GM19452 (cell line): ENCODE data around the gene PLPP6.
"Not testable (repeated sequence)": the region's sequence is repeated elsewhere in the genome, so short reads cannot be mapped to it uniquely, and the experiment has no call there.

Source experiments
- ATAC-seq: cut with Tn5 transposase; IDR thresholded peaks from one replicate; pipeline ENCODE4 v1.9.1; 2021; ENCODE audit not compliant: unreplicated experiment

PLPP6 gene

DNA sequence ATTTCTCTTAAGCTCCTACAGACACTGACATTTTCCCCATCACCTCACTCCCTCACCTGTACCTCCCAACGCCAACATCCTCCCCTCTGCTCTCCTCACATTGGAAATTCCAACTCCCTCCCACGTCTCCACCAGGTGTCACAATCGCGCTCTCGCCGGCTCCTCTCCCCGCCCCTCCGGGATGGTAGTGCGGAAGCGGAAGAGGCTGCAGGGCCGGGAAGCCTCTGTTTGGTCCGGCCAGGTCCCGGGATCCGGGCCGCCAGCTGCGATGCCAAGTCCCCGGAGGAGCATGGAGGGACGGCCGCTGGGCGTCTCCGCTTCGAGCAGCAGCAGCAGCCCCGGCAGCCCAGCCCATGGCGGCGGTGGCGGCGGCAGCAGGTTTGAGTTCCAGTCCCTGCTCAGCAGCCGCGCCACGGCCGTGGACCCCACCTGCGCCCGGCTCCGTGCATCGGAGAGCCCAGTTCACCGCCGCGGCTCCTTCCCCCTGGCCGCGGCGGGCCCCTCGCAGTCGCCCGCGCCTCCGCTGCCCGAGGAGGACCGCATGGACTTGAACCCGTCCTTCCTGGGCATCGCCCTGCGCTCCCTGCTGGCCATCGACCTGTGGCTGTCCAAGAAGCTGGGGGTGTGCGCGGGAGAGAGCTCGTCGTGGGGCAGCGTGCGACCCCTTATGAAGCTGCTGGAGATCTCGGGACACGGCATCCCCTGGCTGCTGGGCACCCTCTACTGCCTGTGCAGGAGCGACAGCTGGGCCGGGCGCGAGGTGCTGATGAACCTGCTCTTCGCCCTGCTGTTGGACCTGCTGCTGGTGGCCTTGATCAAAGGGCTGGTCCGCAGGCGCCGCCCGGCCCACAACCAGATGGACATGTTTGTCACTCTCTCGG is at the start of gene PLPP6:
TSS of gene PLPP6 (plus strand) at position 187 of the 881 bp plus-strand sequence. CDS start at position 269, 82 bp downstream.
- peak; percentile 80 for ATAC-seq

DNA sequence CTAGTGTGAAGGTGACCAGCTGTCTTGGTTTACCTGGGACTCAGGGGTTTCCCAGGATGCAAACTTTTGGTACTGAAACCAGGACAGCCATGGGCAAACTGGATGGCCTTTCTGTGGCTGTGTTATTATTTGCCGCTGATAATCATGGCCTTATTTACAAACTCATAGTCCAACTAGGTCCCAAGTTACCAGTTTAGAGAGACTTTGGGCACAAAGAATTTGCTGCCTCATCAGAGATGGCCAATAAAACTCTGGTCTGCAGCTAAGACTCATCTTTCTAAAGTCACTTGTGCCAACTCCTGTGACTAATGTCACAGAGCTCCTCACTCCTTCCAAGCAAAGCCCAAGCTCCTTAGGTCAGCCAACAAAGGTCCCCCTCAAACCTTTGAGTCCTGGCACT is 47.5 kb upstream of the PLPP6 start:
- no peak for ATAC-seq

DNA sequence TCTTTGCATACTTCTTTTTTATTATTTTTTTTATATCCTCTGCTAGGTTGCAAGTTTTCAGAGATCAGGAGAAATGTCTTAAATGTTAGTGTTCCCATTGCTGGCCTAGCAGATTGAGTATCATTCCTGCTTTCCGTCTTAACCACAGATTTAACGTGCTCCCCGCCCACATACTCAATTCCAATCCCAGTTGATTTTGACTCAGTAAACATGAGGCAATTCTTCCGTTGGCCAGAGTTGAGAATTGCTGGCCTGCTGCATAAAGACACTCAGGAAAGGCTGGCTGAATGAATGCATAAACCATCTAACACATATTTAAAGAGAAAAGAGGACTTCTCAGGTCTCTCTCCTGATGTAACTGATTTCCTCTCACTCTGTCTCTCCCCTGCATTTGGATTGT is 46.8 kb upstream of the PLPP6 start:
- no peak for ATAC-seq

DNA sequence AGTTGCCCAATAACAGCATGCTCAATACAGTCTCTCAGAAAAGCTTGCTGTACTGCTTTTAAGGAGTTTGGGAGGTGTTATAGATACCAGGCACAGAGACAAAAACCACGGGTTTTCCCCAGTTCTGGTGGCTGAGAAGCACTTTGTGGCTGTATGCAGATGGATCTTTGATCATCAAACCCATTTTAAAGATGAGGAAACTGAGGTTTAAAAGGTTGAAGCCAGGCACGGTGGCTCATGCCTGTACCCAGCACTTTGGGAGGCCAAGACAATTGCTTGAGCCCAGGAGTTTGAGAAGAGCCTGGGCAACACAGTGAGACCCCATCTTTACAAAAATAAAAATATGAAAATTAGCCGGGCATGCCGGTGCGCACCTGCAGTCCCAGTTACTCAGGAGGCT is 46.3 kb upstream of the PLPP6 start:
- no peak for ATAC-seq

GRCh38 chr9:4617752-4618151 is 44.3 kb upstream of the PLPP6 start:
- no peak for ATAC-seq

- no peak for ATAC-seq
These were observed 43.4 kb upstream of the PLPP6 start for GRCh38 chr9:4618700-4619099.

- ATAC-seq = no peak
These were observed 41.9 kb upstream of the PLPP6 start for GRCh38 chr9:4620057-4620765.

DNA sequence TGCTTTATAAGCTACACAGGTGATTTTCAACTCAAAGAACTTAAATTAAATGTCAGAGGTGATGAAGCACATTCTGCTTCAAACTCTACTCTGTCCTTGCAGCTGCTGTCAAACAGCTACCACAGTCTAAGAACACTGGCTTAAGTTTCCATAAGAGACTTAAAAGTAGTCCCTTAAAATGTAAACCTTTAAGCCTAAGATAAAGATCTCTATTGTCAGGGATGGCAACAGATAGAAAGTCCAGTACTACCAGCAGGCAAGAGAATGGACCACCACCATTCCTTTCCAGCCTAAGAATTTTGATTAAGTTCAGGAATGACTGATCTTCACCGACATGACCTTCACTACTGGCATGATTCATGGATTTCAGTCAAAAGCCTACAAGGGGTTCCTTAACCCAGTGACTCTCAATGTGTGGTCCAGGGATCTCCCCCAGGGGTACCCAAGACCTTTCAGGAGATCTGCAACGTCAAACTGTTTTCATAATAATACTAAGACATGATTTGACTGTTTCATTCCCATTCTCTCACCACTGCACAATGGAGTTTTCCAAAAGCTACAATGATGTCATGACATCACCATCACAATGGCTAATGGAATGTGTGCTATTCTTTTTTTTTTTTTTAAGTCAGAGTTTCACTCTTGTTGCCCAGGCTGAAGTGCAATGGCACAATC is 41.1 kb upstream of the PLPP6 start:
- ATAC-seq = no peak

GRCh38 chr9:4622016-4622415 is 40.1 kb upstream of the PLPP6 start:
- no peak for ATAC-seq

GRCh38 chr9:4630836-4631235 is 31.3 kb upstream of the PLPP6 start:
- no peak for ATAC-seq

GRCh38 chr9:4638968-4639367 is 23.1 kb upstream of the PLPP6 start:
- ATAC-seq = no peak

- ATAC-seq = no peak
These were observed 22.7 kb upstream of the PLPP6 start for GRCh38 chr9:4639420-4639819.

GRCh38 chr9:4640027-4640426 is 22.1 kb upstream of the PLPP6 start:
- no peak for ATAC-seq

DNA sequence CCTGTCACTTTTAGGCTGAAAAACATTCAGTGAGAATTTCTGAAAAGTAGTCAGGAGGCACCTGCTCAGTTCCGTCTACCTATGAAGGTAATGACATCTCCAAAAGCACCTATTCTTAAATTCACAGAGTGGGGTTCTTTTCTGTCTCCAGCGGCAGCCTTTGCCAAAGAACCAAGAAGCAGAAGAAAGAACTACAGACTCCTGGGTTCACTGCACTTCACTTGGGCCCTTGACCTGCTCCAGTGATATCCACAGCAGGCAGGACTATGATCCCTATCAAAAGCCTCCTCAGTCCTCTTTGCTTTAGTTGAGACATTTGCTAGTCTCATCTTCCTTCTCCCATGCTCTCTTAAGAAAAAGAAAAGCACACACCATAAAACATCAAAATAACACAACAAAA is 19.7 kb upstream of the PLPP6 start:
- no peak for ATAC-seq

- ATAC-seq = no peak
These were observed 8.0 kb upstream of the PLPP6 start for GRCh38 chr9:4654084-4654483.

- ATAC-seq = no peak
These were observed 7.6 kb upstream of the PLPP6 start for GRCh38 chr9:4654538-4654937.

GRCh38 chr9:4656196-4656595 is 5.9 kb upstream of the PLPP6 start:
- not testable (repeated sequence) for ATAC-seq

DNA sequence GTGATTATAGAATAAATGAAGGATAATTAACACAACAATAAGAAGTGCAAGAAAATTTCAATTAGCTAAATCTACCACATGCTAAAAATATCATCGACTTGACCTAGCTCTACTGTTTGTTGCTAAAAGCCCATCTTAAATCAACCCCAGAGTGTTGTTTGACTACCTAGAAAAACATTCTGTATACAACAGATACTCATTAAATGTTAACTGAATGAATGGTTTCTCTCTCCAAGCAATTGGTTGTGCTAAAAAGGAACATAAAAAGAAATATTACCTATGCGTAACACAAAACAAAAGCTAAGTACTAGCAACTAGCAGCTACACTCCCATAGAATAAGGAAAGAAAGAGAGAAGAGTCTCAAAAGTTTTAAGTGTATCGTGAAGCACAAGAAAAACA is 5.5 kb upstream of the PLPP6 start:
- ATAC-seq = no peak

DNA sequence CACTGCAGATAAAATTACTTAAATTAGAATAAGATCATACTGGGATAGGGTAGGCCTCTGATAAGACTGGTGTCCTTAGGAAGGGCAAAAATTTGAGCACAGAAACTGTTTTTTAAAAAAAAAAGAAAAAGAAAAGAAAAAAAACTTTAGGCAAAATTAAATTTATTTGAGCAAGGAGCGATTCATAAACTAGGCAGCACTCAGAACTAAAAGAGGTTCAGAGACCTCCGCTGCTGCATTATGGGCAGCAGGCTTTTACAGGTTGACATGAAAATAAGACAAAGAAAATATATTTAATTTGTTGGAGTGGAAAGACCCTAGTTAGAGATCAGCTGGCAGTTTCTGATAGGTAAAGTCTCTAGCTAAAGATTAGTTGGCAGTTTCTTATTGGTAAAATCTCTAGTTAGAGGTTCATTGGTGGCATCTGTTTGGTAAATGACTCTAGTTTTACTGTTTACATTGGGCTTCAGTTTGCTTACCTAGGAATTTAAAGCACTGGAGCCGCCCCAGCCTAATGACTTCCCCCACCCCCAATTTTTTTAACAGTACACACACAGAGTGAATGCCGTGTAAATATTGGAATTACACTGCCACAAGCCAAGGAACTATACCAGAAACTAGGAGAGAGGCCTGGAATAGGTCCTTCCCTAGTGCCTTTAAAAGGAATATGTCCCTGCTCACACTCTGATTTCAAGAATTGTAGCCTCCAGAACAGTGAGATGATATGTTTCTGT is 4.5 kb upstream of the PLPP6 start:
- ATAC-seq = no peak

DNA sequence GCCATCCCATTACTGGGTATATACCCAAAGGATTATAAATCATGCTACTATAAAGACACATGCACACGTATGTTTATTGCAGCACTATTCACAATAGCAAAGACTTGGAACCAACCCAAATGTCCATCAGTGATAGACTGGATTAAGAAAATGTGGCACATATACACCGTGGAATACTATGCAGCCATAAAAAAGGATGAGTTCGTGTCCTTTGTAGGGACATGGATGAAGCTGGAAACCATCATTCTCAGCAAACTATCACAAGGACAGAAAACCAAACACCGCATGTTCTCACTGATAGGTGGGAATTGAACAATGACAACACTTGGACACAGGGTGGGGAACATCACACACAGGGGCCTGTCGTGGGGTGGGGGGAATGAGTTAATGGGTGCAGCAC is 1.4 kb upstream of the PLPP6 start:
- ATAC-seq = not testable (repeated sequence)

DNA sequence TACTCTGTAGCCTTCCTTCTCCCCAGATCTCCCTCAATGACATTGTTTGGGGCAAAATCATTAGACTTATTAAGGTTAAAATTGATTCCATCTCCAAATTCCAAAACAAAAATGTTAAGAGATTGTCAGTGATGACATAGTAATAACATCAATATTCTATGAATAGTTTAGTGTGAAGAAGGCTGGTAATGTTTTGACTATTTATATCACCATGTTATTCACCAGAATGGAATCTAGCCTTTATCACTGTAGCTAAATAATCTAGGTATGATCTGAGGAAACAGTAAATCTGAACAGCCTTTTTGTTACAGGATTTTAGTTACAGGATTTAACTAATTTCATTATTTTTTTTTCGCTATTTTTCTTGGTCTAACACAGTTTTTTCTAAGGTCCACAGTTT is 929 bp upstream of the PLPP6 start:
- no peak for ATAC-seq
